GM12872 (cell line): ENCODE measurements around the gene SEMA5B.

Experiments
- TF ChIP-seq, protein P1 (sequence below): IDR thresholded peaks from 3 replicates; pipeline ENCODE4 v1.5.1; 2011; ENCODE audit warnings: low read depth, mild to moderate bottlenecking, low read length, moderate library complexity; ENCODE audit not compliant: insufficient read depth

SEMA5B gene

DNA sequence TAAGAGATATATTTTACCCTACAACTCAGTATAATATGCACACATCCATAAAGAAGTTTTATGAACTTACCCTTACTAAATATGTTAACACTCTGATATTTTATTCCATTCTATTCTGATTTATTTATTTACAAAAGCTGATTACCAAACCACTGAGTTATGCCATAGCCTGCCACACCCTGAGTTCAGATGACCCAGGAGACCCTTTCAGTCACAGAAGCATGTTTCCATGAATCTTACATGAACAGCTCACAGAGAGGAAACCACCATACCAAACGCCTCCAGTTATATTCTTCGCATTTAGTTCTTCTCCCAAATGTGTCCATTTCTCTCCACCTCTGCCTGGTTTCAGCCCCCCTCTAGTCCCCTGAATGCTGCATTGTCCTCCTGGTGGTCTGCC, 103.5 kb downstream of the SEMA5B start:
- TF ChIP-seq, protein P1, sequence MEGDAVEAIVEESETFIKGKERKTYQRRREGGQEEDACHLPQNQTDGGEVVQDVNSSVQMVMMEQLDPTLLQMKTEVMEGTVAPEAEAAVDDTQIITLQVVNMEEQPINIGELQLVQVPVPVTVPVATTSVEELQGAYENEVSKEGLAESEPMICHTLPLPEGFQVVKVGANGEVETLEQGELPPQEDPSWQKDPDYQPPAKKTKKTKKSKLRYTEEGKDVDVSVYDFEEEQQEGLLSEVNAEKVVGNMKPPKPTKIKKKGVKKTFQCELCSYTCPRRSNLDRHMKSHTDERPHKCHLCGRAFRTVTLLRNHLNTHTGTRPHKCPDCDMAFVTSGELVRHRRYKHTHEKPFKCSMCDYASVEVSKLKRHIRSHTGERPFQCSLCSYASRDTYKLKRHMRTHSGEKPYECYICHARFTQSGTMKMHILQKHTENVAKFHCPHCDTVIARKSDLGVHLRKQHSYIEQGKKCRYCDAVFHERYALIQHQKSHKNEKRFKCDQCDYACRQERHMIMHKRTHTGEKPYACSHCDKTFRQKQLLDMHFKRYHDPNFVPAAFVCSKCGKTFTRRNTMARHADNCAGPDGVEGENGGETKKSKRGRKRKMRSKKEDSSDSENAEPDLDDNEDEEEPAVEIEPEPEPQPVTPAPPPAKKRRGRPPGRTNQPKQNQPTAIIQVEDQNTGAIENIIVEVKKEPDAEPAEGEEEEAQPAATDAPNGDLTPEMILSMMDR, result no peak

GRCh38 chr3:122923611-122924010, 104.0 kb downstream of the SEMA5B start:
- TF ChIP-seq, protein P1, result no peak

DNA sequence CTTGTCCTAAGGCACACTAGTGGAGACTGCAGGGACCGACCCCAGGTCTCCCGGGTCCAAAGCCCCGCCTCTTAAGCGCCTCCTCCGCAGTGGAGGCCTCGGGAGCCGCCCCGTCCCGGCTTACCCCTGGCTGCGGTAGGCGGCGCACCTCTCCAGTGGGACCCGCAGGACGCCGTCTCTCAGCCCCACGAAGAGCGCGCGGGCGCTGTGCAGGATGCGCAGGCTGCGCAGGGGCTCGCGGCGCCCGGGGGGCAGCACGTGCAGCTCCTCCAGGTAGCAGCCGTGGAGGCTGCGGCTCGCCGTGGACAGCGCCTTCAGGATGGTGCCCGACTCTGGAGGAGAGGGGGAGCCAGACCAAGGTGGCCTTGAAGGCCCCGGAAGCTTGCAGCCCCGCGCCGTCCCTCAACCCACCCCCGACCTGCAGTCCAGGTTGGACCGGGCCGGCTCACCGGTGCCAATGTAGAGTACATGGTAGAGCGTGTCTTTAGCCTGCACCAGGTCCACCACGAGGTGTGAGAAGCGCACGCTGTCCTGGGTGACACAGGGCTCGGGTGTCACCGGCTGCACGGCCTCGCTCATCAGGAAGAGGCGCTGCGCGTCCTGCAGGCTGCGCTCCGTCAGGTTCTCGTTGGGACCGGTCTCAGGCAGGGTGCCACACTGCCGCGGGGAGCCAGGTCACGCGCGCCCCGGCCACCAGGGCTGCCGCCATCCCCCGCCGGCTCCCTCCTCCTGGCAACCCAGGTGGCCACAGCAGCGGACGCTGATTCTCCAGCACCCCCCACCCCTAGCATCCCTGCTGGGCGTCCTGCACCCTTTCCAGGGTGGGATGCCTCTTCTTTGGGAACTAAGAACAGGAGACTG, 105.5 kb downstream of the SEMA5B start:
- TF ChIP-seq, protein P1, result peak; percentile 26; the same call in 1 of the 3 replicates

- TF ChIP-seq, protein P1, result no peak
Observed at GRCh38 chr3:122920986-122921385, 106.6 kb downstream of the SEMA5B start.

DNA sequence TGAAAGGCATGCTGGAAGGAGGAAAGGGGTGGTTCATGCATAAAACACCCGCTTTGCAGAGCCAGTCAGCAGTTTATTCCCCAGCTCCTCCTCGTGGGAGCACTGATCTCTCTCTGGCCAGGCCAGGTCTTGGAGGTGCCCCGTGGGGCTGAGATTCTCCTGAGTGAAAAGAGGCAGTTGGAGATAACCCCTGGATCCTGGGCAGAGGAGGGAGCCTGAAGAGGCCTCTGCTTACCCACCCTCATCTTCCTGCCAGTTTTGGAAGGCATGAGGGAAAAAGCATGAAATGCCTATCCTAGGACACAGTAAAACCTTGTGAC, 108.3 kb downstream of the SEMA5B start:
- TF ChIP-seq, protein P1, result no peak

GRCh38 chr3:122918576-122919290, 108.8 kb downstream of the SEMA5B start:
- TF ChIP-seq, protein P1, result no peak

GRCh38 chr3:122917412-122917811, 110.2 kb downstream of the SEMA5B start:
- TF ChIP-seq, protein P1, result no peak
